ENCODE measurements around the gene WWTR1. TPM values are rescaled to one million over a fixed set of nuclear protein-coding genes. Genes with fewer than 3 reads are reported as not detected.

WWTR1 gene
- total RNA-seq, 1 donor from 2014 or later, result 34.4 TPM

GRCh38 chr3:149497966-149498670 lies 159.7 kb downstream of the WWTR1 start:
- Histone ChIP-seq H3K36me3 (ENCODE audit: control insufficient read depth in 3 of 3, insufficient read depth in 3 of 3, low read length in 3 of 3) (no peaks in the 10 kb centered on the region), H3K4me3 (ENCODE audit: low read length in 3 of 3) (no peak overlapping the region), H3K4me1 (ENCODE audit: control insufficient read depth in 3 of 3, insufficient read depth in 3 of 3, low read length in 3 of 3) (peaks cover 0 to 7% (median 2%) of the 10 kb centered on the region in 3 donors), H3K9ac (ENCODE audit: low read depth in 1 of 3, low read length in 3 of 3) (no peak overlapping the region), H3K27ac (ENCODE audit: low read depth, low read length) (no peak overlapping the region), H3K9me3 (ENCODE audit: control insufficient read depth in 3 of 3, low read length in 3 of 3) (no peaks in the 10 kb centered on the region), H3K27me3 (ENCODE audit: control insufficient read depth in 3 of 3, insufficient read depth in 3 of 3, low read length in 3 of 3) (no peaks in the 10 kb centered on the region)

- H3K27ac ChIP-seq (ENCODE audit: low read depth, low read length), result no peak overlapping the region
These were observed 160.9 kb downstream of the WWTR1 start for GRCh38 chr3:149496891-149497290.

GRCh38 chr3:149495581-149496125 lies 162.2 kb downstream of the WWTR1 start:
- Histone ChIP-seq H3K9me3 (ENCODE audit: control insufficient read depth in 3 of 3, low read length in 3 of 3) (no peaks in the 10 kb centered on the region), H3K36me3 (ENCODE audit: control insufficient read depth in 3 of 3, insufficient read depth in 3 of 3, low read length in 3 of 3) (no peaks in the 10 kb centered on the region), H3K4me1 (ENCODE audit: control insufficient read depth in 3 of 3, insufficient read depth in 3 of 3, low read length in 3 of 3) (peaks cover 0 to 7% (median 2%) of the 10 kb centered on the region in 3 donors), H3K9ac (ENCODE audit: low read depth in 1 of 3, low read length in 3 of 3) (no peak overlapping the region), H3K27ac (ENCODE audit: low read depth, low read length) (no peak overlapping the region), H3K4me3 (ENCODE audit: low read length in 3 of 3) (no peak overlapping the region), H3K27me3 (ENCODE audit: control insufficient read depth in 3 of 3, insufficient read depth in 3 of 3, low read length in 3 of 3) (no peaks in the 10 kb centered on the region)

More at GRCh38 chr3:149496891-149497290, 160.9 kb downstream of the WWTR1 start:
- Histone ChIP-seq H3K9me3 (ENCODE audit: control insufficient read depth in 3 of 3, low read length in 3 of 3) (no peaks in the 10 kb centered on the region), H3K4me1 (ENCODE audit: control insufficient read depth in 3 of 3, insufficient read depth in 3 of 3, low read length in 3 of 3) (peaks cover 0 to 7% (median 2%) of the 10 kb centered on the region in 3 donors), H3K27me3 (ENCODE audit: control insufficient read depth in 3 of 3, insufficient read depth in 3 of 3, low read length in 3 of 3) (no peaks in the 10 kb centered on the region), H3K4me3 (ENCODE audit: low read length in 3 of 3) (no peak overlapping the region), H3K9ac (ENCODE audit: low read depth in 1 of 3, low read length in 3 of 3) (no peak overlapping the region), H3K36me3 (ENCODE audit: control insufficient read depth in 3 of 3, insufficient read depth in 3 of 3, low read length in 3 of 3) (no peaks in the 10 kb centered on the region)

- Histone ChIP-seq H3K27me3 (ENCODE audit: control insufficient read depth in 3 of 3, insufficient read depth in 3 of 3, low read length in 3 of 3) (no peaks in the 10 kb centered on the region), H3K4me1 (ENCODE audit: control insufficient read depth in 3 of 3, insufficient read depth in 3 of 3, low read length in 3 of 3) (peaks cover 3 to 14% (median 4%) of the 10 kb centered on the region in 3 donors), H3K27ac (ENCODE audit: low read depth, low read length) (no peak overlapping the region), H3K9ac (ENCODE audit: low read depth in 1 of 3, low read length in 3 of 3) (no peak overlapping the region), H3K36me3 (ENCODE audit: control insufficient read depth in 3 of 3, insufficient read depth in 3 of 3, low read length in 3 of 3) (no peaks in the 10 kb centered on the region), H3K4me3 (ENCODE audit: low read length in 3 of 3) (no peak overlapping the region), H3K9me3 (ENCODE audit: control insufficient read depth in 3 of 3, low read length in 3 of 3) (peaks cover 0 to 2% (median 0%) of the 10 kb centered on the region in 3 donors)
These were observed 162.9 kb downstream of the WWTR1 start for GRCh38 chr3:149494759-149495580.

- H3K4me1 ChIP-seq (ENCODE audit: control insufficient read depth in 3 of 3, insufficient read depth in 3 of 3, low read length in 3 of 3), result peaks cover 5 to 19% (median 9%) of the 10 kb centered on the region in 3 donors
- H3K27ac ChIP-seq (ENCODE audit: low read depth, low read length), result no peak overlapping the region
- H3K9ac ChIP-seq (ENCODE audit: low read depth in 1 of 3, low read length in 3 of 3), result no peak overlapping the region
- H3K9me3 ChIP-seq (ENCODE audit: control insufficient read depth in 3 of 3, low read length in 3 of 3), result peaks cover 0 to 2% (median 0%) of the 10 kb centered on the region in 3 donors
- no peak overlapping the region for H3K4me3 ChIP-seq (ENCODE audit: low read length in 3 of 3)
- H3K36me3 ChIP-seq (ENCODE audit: control insufficient read depth in 3 of 3, insufficient read depth in 3 of 3, low read length in 3 of 3), result no peaks in the 10 kb centered on the region
- no peaks in the 10 kb centered on the region for H3K27me3 ChIP-seq (ENCODE audit: control insufficient read depth in 3 of 3, insufficient read depth in 3 of 3, low read length in 3 of 3)
These were observed 163.6 kb downstream of the WWTR1 start for GRCh38 chr3:149494022-149494758.

- no peak overlapping the region for H3K27ac ChIP-seq (ENCODE audit: low read depth, low read length)
- H3K27me3 ChIP-seq (ENCODE audit: control insufficient read depth in 3 of 3, insufficient read depth in 3 of 3, low read length in 3 of 3), result no peaks in the 10 kb centered on the region
- H3K36me3 ChIP-seq (ENCODE audit: control insufficient read depth in 3 of 3, insufficient read depth in 3 of 3, low read length in 3 of 3), result no peaks in the 10 kb centered on the region
- no peak overlapping the region for H3K4me3 ChIP-seq (ENCODE audit: low read length in 3 of 3)
- no peak overlapping the region for H3K9ac ChIP-seq (ENCODE audit: low read depth in 1 of 3, low read length in 3 of 3)
- H3K9me3 ChIP-seq (ENCODE audit: control insufficient read depth in 3 of 3, low read length in 3 of 3), result peaks cover 0 to 2% (median 0%) of the 10 kb centered on the region in 3 donors
- H3K4me1 ChIP-seq (ENCODE audit: control insufficient read depth in 3 of 3, insufficient read depth in 3 of 3, low read length in 3 of 3), result peaks cover 5 to 19% (median 9%) of the 10 kb centered on the region in 3 donors
These were observed 164.4 kb downstream of the WWTR1 start for GRCh38 chr3:149493315-149494021.

GRCh38 chr3:149490260-149490971 lies 167.4 kb downstream of the WWTR1 start:
- Histone ChIP-seq H3K4me1 (ENCODE audit: control insufficient read depth in 3 of 3, insufficient read depth in 3 of 3, low read length in 3 of 3) (peaks cover 5 to 19% (median 9%) of the 10 kb centered on the region in 3 donors), H3K27ac (ENCODE audit: low read depth, low read length) (no peak overlapping the region), H3K9me3 (ENCODE audit: control insufficient read depth in 3 of 3, low read length in 3 of 3) (peaks cover 0 to 2% (median 0%) of the 10 kb centered on the region in 3 donors)

GRCh38 chr3:149489060-149489690 lies 168.7 kb downstream of the WWTR1 start:
- peaks cover 0 to 2% (median 0%) of the 10 kb centered on the region in 3 donors for H3K9me3 ChIP-seq (ENCODE audit: control insufficient read depth in 3 of 3, low read length in 3 of 3)
- no peak overlapping the region for H3K27ac ChIP-seq (ENCODE audit: low read depth, low read length)

More at GRCh38 chr3:149490260-149490971, 167.4 kb downstream of the WWTR1 start:
- no peaks in the 10 kb centered on the region for H3K27me3 ChIP-seq (ENCODE audit: control insufficient read depth in 3 of 3, insufficient read depth in 3 of 3, low read length in 3 of 3)
- H3K4me3 ChIP-seq (ENCODE audit: low read length in 3 of 3), result peak overlapping the region in 1 of 3 donors; percentile 3
- no peak overlapping the region for H3K9ac ChIP-seq (ENCODE audit: low read depth in 1 of 3, low read length in 3 of 3)
- no peaks in the 10 kb centered on the region for H3K36me3 ChIP-seq (ENCODE audit: control insufficient read depth in 3 of 3, insufficient read depth in 3 of 3, low read length in 3 of 3)

More at GRCh38 chr3:149489060-149489690, 168.7 kb downstream of the WWTR1 start:
- H3K36me3 ChIP-seq (ENCODE audit: control insufficient read depth in 3 of 3, insufficient read depth in 3 of 3, low read length in 3 of 3), result no peaks in the 10 kb centered on the region
- H3K4me3 ChIP-seq (ENCODE audit: low read length in 3 of 3), result no peak overlapping the region
- peaks cover 5 to 19% (median 9%) of the 10 kb centered on the region in 3 donors for H3K4me1 ChIP-seq (ENCODE audit: control insufficient read depth in 3 of 3, insufficient read depth in 3 of 3, low read length in 3 of 3)
- H3K27me3 ChIP-seq (ENCODE audit: control insufficient read depth in 3 of 3, insufficient read depth in 3 of 3, low read length in 3 of 3), result no peaks in the 10 kb centered on the region
- peak overlapping the region in 1 of 3 donors; percentile 24 for H3K9ac ChIP-seq (ENCODE audit: low read depth in 1 of 3, low read length in 3 of 3)
